Muscle layer of duodenum (tissue), 2 donors: ENCODE measurements around the gene CALHM1.
"Not testable (repeated sequence)": the region's sequence is repeated elsewhere in the genome, so short reads cannot be mapped to it uniquely, and the experiment has no call there.

ENCODE experiments used
- H3K27ac ChIP-seq: one replicate; pipeline ENCODE4 v1.7.0; 2013; ENCODE audit warnings: mild to moderate bottlenecking, low read length
- H3K27me3 ChIP-seq: one replicate; pipeline ENCODE4 v1.7.0; 2013; ENCODE audit warnings: low read depth, mild to moderate bottlenecking, control low read depth, low read length
- H3K36me3 ChIP-seq, 2 donors: one replicate each; pipeline ENCODE4 v1.7.0; 2013; ENCODE audit warnings: low read length in 2 of 2, control low read depth in 1 of 2, mild to moderate bottlenecking in 1 of 2; ENCODE audit not compliant: insufficient read depth in 2 of 2, control insufficient read depth in 1 of 2
- H3K4me1 ChIP-seq, 2 donors: one replicate each; pipeline ENCODE4 v1.7.0; 2013; ENCODE audit warnings: low read length in 2 of 2, mild to moderate bottlenecking in 2 of 2, control low read depth in 1 of 2, moderate library complexity in 1 of 2; ENCODE audit not compliant: insufficient read depth in 2 of 2, control insufficient read depth in 1 of 2
- H3K4me3 ChIP-seq, 2 donors: one replicate each; pipeline ENCODE4 v1.7.0; 2013; ENCODE audit warnings: low read length in 2 of 2, low read depth in 1 of 2, mild to moderate bottlenecking in 1 of 2
- H3K9me3 ChIP-seq, 2 donors: one replicate each; pipeline ENCODE4 v1.7.0; 2013; ENCODE audit warnings: low read length in 2 of 2, control low read depth in 1 of 2, mild to moderate bottlenecking in 1 of 2; ENCODE audit not compliant: control insufficient read depth in 1 of 2
- donor health status: healthy.

Gene CALHM1, protein sequence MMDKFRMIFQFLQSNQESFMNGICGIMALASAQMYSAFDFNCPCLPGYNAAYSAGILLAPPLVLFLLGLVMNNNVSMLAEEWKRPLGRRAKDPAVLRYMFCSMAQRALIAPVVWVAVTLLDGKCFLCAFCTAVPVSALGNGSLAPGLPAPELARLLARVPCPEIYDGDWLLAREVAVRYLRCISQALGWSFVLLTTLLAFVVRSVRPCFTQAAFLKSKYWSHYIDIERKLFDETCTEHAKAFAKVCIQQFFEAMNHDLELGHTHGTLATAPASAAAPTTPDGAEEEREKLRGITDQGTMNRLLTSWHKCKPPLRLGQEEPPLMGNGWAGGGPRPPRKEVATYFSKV

GRCh38 chr10:103458720-103459119 is at the start of gene CALHM1:
Gene CALHM1, minus strand, starts transcription at chr10:103458900. Its CDS starts 149 bp downstream, at chr10:103458751.
- H3K36me3 ChIP-seq: no peaks in the 10 kb centered on the region
- no peaks in the 10 kb centered on the region for H3K27me3 ChIP-seq
- no peaks in the 10 kb centered on the region for H3K9me3 ChIP-seq
- H3K27ac ChIP-seq: no peak within 1 kb of the TSS
- H3K4me1 ChIP-seq: no peaks in the 10 kb centered on the region
- H3K4me3 ChIP-seq: no peak within 1 kb of the TSS

DNA sequence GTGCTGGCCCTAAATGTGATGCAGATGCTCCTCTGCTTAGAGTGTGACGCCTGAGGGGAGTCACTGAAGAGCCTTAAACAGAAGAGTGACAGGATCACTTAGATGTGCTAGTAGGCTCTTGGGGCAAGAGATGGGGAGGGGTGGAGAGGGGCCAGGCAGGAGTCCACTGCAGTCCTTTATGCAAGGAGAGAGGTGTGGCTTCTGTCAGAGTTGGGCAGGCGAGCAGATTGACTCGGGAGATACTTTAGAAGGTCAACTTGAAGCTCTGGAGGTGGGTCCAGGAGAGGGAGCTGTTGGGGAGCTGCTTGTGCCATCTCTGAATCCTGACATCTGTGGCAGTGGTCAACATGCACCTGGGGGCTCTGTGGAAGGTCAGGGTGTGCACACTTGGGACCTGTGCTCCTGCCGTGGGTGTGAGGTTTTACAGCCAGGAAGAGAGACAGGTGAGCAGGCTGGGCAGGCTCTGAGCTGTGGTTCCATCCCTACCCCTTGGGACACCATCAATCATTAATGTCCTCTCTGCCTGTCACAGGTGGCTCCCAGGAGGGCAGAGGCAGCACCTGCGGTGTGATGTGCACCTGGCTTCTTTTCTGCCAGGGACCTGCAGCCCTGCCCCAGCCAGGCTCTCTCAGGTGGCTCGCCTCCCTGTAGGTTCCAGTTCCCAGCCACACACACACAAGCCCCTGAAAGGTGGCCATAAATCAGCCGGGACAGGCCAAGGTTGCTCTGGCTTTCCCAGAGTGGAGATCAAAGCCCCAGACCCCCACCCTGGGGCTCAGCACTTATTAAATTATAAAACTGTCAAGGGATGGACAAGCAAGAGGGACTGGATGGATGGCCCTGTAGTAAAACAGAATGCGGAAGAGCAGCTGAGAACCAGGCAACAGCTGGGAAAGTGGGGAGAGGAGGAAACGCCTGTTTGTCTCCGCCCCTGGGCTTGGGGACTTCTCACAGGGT is 48.8 kb upstream of the CALHM1 start:
- Histone ChIP-seq H3K36me3 (no peaks in the 10 kb centered on the region), H3K27me3 (no peaks in the 10 kb centered on the region), H3K27ac (no peak overlapping the region), H3K4me3 (no peak overlapping the region), H3K4me1 (no peaks in the 10 kb centered on the region), H3K9me3 (no peaks in the 10 kb centered on the region)

DNA sequence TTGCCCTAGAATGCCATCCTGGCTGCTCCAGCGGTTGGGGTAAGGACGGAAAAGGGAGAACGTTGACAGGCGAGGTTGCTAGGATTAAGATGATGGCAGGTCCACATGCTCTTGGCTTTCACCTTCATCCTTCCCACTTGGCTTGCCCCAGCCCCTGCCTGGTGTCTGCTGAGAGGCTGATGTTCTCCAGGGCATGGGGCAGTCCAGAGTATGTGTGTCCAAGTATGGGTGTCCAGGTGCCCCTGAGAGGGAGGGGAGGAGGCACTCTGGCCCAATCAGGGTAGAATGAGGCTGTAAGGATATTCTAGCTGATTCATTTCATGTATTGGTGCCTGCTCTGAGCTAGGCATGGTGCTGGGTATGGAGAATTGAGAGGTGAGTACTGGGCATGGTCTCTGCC is 47.4 kb upstream of the CALHM1 start:
- Histone ChIP-seq H3K4me1 (no peaks in the 10 kb centered on the region), H3K27me3 (no peaks in the 10 kb centered on the region), H3K27ac (no peak overlapping the region), H3K9me3 (no peaks in the 10 kb centered on the region), H3K36me3 (no peaks in the 10 kb centered on the region), H3K4me3 (no peak overlapping the region)

DNA sequence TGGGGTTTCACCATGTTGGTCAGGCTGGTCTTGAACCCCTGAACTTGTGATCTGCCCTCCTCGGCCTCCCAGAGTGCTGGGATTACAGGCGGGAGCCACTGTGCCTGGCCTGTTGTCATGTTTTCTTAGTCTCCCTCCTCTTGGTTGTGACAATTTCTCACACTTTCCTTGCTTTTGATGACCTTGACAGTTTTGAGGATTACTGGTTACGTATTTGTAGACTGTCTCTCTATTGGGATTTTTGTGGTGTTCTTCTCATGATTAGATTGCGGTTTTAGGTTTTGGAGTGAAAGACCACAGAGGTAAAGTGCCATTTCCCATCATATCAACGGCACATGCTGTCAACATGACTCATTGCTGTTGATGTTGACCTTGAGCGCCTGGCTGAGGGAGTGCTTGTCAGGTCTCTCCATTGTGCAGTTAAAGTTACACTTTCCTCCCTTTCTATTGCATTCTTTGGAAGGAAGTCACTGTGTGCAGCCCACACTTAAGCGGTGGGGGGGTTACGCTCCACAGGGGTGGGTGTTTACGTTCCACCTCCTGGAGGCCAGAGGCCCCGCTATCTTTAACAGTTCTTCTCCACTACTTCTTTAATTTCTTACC is 45.6 kb upstream of the CALHM1 start:
- no peaks in the 10 kb centered on the region for H3K27me3 ChIP-seq
- no peaks in the 10 kb centered on the region for H3K36me3 ChIP-seq
- H3K27ac ChIP-seq: no peak overlapping the region

GRCh38 chr10:103503777-103504176 is 45.1 kb upstream of the CALHM1 start:
- H3K27me3 ChIP-seq, H3K36me3 ChIP-seq, H3K4me3 ChIP-seq, H3K4me1 ChIP-seq, H3K27ac ChIP-seq, H3K9me3 ChIP-seq: not testable (repeated sequence)

More for the DNA sequence above, 45.6 kb upstream of the CALHM1 start:
- H3K4me1 ChIP-seq: peaks cover 0 to 3% of the 10 kb centered on the region in 2 donors
- no peaks in the 10 kb centered on the region for H3K9me3 ChIP-seq
- H3K4me3 ChIP-seq: no peak overlapping the region

DNA sequence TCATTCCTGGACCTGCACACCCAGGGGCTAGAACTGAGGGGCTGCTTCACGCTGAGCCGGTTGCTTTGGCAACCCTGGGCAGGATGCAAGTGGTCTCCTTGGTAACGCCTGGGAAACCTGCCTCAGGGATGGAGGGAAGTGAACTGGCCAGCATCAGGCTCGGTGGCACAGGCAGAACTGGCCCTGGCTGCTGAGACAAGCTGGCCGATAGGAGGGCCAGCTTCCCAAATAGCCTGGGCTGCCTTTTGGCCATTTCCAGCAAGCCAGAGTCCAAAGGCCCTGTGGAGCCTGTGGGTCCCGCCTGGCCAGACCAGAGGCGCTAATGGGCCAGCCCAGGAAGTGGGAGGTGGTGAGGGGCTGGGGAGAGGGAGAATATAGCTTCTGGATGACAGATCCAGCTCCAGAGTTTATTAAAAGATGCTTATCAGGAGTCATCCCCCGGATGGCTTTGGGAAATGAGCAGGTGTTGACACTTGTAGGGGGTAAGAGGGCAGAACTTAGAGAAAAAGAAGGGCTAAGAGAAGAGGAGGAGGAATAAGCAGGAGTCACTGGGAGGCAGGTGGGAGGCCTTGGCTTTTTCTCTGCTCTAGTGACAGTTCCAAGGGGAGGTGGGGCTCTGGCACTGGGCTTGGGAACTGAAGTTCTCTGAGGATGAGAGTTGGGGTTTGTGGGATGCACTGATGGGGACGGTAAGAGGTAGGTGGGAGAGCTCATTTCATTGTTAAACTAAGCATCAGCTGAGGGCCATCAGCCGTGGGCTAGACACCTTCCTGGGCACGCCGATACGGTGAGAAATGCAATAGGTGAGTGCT is 44.4 kb upstream of the CALHM1 start:
- peaks cover 0 to 3% of the 10 kb centered on the region in 2 donors for H3K4me1 ChIP-seq
- H3K27me3 ChIP-seq: no peaks in the 10 kb centered on the region
- no peak overlapping the region for H3K27ac ChIP-seq
- H3K4me3 ChIP-seq: no peak overlapping the region
- H3K9me3 ChIP-seq: no peaks in the 10 kb centered on the region
- no peaks in the 10 kb centered on the region for H3K36me3 ChIP-seq

DNA sequence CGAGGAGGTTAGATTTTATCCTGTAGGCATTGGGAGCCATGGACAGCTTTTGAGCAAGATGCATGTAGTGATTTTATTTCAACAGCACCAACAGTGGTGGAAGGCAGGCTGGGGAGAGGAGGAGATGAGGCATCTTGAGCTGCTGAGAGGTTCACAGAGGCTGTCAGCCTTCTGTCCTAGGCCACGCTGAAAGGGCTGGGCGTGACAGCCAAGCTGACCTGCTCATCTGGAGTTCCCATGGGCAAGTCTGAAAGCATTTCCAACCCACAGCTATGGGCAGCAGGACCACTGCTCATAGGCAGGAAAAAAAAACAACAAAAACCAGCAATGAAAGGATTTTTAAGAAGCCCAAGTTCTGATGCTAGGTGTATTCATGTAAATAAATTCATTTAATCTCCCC is 42.5 kb upstream of the CALHM1 start:
- Histone ChIP-seq H3K4me1 (peaks cover 0 to 3% of the 10 kb centered on the region in 2 donors), H3K9me3 (no peaks in the 10 kb centered on the region), H3K4me3 (no peak overlapping the region), H3K36me3 (no peaks in the 10 kb centered on the region), H3K27me3 (no peaks in the 10 kb centered on the region), H3K27ac (no peak overlapping the region)

DNA sequence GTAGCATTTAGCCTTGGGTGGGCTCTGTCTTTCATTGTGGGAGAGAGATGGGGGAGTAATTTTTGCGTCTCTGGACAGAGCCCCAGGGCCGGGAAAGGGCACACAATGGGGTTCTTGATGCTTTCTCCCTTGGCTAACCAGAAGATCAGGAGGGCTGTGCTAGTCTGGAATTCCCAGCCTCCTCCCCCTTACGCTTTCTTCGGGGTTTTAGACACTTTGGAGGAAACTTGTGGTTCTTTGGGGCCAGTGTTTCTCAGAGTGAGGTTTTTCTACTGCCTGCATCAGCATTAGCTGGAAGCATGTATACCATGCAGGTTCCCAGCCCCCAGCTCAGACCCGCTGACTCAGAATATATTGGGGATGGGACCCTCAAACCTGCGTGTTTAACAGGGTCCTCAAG is 41.8 kb upstream of the CALHM1 start:
- no peak overlapping the region for H3K4me3 ChIP-seq
- H3K27me3 ChIP-seq: no peaks in the 10 kb centered on the region
- H3K27ac ChIP-seq: no peak overlapping the region
- no peaks in the 10 kb centered on the region for H3K9me3 ChIP-seq
- no peaks in the 10 kb centered on the region for H3K36me3 ChIP-seq
- H3K4me1 ChIP-seq: peaks cover 0 to 3% of the 10 kb centered on the region in 2 donors

DNA sequence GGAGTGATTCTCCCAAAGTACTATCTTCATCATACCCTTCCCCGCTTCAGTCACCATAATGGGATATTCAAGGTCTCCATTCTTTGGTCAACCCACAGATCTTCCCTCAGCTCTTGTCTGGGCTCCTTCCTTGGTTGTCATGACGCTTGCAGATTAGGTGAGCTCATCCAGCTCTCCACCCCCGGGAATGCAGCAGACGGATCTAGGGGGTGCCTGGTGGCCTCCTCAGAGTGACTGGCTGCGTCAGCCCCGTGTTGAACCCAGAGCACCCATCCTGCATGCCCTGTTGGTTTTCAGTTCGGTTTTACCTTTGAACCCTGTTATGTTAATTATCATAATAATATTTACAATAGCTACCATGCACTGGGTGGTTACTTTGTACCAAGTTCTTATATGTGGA is 41.2 kb upstream of the CALHM1 start:
- Histone ChIP-seq H3K9me3 (no peaks in the 10 kb centered on the region), H3K27me3 (peaks cover 5% of the 10 kb centered on the region), H3K4me3 (no peak overlapping the region), H3K27ac (no peak overlapping the region), H3K36me3 (no peaks in the 10 kb centered on the region), H3K4me1 (peaks cover 0 to 3% of the 10 kb centered on the region in 2 donors)

DNA sequence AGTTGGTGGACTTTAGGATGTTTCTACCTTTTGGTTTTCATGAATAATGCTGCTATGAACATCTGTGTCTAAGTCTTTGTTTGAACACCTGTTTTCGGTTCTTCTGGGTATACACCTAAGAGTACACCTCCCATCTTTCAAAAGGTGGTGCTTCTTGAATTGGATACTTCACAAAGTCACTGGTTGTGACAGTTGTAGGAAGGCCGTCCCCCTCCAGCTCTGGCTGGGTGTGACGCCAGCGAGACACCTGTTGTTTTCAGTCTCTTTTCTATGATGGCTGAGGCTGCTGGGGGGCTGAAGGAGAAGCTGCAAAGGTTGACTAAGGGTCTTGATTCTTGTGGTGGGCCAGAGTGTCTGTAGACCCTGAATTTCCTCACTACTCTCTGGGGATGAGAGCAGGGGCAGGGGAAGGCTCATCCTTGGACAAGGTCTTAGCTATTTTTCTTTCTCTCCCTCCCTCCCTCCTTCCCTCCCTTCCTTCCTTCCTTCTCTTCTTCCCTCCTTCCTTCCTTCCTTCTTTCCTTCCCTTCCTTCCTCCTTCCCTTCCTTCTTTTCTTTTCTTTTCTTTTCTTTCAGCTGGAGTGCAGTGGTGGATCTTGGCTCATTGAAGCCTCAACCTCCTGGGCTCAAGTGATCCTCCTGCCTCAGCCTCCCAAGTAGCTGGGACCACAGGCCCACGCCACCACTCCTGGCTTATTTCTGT is 40.4 kb upstream of the CALHM1 start:
- no peaks in the 10 kb centered on the region for H3K36me3 ChIP-seq
- H3K27me3 ChIP-seq: peaks cover 9% of the 10 kb centered on the region
- H3K4me3 ChIP-seq: no peak overlapping the region
- no peaks in the 10 kb centered on the region for H3K9me3 ChIP-seq
- H3K27ac ChIP-seq: no peak overlapping the region
- peaks cover 3 to 7% of the 10 kb centered on the region in 2 donors for H3K4me1 ChIP-seq
